GM10248 (cell line): ENCODE data around the gene CST6.

Experiments used
- CTCF ChIA-PET: fragments of 300-600 bp; sonication (Branson Sonifier 250); formaldehyde crosslinking; extraction: SDS; loops from one replicate; lab custom pipeline; 2021; ENCODE audit warnings: antibody characterized with exemption; lab: Yijun Ruan, JAX
- POLR2A ChIA-PET: fragments of 350-650 bp; sonication (Branson Sonifier 250); formaldehyde crosslinking; extraction: SDS; loops from one replicate; lab custom pipeline; 2020; ENCODE audit warnings: antibody characterized with exemption; lab: Yijun Ruan, JAX
- DNase-seq: peaks from one replicate; pipeline ENCODE4 v3.0.0; 2012; ENCODE audit errors: extremely low spot score
- CTCF ChIP-seq: IDR thresholded peaks from 2 replicates; pipeline ENCODE4 v1.5.1; 2012; ENCODE audit warnings: mild to moderate bottlenecking, low read depth; ENCODE audit errors: extremely low read depth, missing control alignments, control extremely low read depth

Gene CST6

GRCh38 chr11:66047541-66048365 lies 35.9 kb downstream of the CST6 start:
- ChIA-PET CTCF (interaction anchor here (1.0 to 7.8 kb wide), 6 partner anchors 11 to 269 kb away, joined by 3 to 52 read pairs (median 31); partner anchors contain the start of genes CST6 and PACS1), POLR2A (no interaction called here)
- no peak for TF ChIP-seq CTCF
- DNase-seq, result no peak

DNA sequence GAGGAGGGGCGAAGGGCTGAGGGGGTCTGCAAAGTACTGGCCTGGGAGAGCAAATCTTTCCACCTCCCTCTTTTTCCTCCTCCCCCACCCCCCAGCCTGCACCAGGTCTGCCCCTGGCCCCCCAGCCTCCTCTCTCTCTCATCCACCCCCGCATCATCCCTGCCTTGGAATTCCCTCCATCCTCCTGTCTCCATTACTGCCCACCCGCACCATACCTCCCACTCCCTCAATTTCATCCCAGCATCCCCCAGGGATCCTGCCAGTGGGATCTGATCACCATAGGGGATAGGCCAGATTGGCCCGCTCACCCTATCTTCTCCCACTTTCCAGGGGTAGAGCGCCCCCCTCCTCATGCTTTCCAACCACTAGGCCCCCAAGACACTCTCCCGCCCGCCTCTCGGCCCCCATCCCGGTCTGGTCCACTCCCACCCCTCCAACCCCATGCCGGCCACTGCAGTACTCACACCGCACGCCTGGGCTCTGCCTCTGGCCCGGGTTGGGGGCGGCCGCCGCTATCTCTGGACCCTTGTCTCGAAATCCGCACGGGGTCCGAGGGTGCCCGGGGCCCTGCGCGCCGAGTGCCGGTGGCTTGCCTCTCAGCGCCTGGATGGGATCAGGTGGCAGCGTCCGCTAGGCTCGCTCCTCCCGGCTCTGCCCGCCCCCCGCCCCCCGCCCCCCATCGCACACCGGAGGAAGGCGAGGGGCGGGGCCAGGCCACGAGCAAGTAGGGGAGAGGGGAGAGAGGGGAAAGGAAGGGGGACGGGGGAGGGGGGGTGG lies 36.9 kb downstream of the CST6 start, which contains the start of gene GAL3ST3:
Gene GAL3ST3 (minus strand): TSS at position 615 of the 777 bp plus-strand sequence. CDS start 3,746 bp downstream, outside the sequence.
- DNase-seq, result no peak
- ChIA-PET POLR2A (interaction anchor here (1.1 kb wide), 1 partner anchor 10 kb away, joined by 3 read pairs; no protein-coding TSS in a partner anchor), CTCF (interaction anchor here (1.0 to 5.7 kb wide), 3 partner anchors 13 to 270 kb away, joined by 3 to 52 read pairs (median 39); partner anchors contain the start of gene PACS1)

DNA sequence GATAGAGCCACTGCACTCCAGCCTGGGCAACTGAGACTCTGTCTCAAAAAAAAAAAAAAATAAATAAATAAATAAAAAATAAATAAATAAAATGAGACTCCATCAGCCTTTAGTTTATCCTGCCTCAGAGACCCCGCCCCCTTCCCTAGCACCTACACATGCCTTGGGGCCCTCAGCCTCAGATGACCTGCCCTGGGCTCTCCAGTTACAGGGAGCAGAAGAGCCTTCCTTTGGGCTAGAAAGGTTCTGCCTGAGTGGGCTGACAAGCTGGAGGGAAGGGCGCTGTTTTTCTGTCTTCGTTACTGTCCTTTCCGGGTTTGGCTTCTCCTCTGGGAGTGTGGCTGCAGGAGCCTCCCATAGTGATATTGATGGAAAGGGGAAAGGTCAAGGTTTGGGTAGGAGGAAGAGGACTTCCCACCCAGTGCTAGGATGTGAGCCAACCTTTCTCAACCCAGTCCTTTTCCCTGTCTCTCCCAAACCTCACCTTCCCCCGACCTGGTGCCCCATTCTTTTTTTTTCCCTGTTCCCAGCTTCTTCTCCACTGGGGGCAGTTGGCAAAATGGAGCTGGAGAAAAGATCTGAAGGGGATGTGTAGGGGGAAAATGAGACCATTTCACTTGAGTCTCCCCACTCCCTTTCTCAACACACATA lies 38.9 kb downstream of the CST6 start:
- CTCF ChIA-PET, result interaction anchor here (1.1 to 7.3 kb wide), 4 partner anchors 9 to 166 kb away, joined by 4 to 143 read pairs (median 6); partner anchors contain the start of gene PACS1
- no peak for DNase-seq
- POLR2A ChIA-PET, result no interaction called here
- no peak for TF ChIP-seq CTCF

More for the DNA sequence above, 36.9 kb downstream of the CST6 start, which contains the start of gene GAL3ST3:
- no peak for TF ChIP-seq CTCF

- POLR2A ChIA-PET, result interaction anchor here (1.1 kb wide), 1 partner anchor 193 kb away, joined by 4 read pairs; no protein-coding TSS in a partner anchor
- TF ChIP-seq CTCF, result no peak
- CTCF ChIA-PET, result interaction anchor here (1.1 to 7.3 kb wide), 6 partner anchors 10 to 167 kb away, joined by 4 to 143 read pairs (median 6); partner anchors contain the start of gene PACS1
- no peak for DNase-seq
These were observed 39.6 kb downstream of the CST6 start for GRCh38 chr11:66051371-66051765.

GRCh38 chr11:66051766-66052663 lies 40.2 kb downstream of the CST6 start, which contains the start of gene SF3B2:
Gene SF3B2 (plus strand): TSS chr11:66052364. CDS start chr11:66052385, 21 bp downstream.
- peak; percentile 98 for DNase-seq
- ChIA-PET POLR2A (interaction anchor here (0.5 to 1.7 kb wide), 3 partner anchors 15 to 194 kb away, joined by 4 to 8 read pairs (median 4); no protein-coding TSS in a partner anchor), CTCF (interaction anchor here (1.0 to 7.3 kb wide), 14 partner anchors 7 to 192 kb away, joined by 3 to 143 read pairs (median 4); partner anchors contain the start of genes CCDC85B, MUS81 and PACS1)
- no peak for TF ChIP-seq CTCF
